ENCODE measurements around the gene ARSD. TPM values are rescaled to one million over a fixed set of nuclear protein-coding genes. Genes with fewer than 3 reads are reported as not detected.
"Not testable (repeated sequence)": the region's sequence is repeated elsewhere in the genome, so short reads cannot be mapped to it uniquely, and the experiment has no call there.

ARSD gene
- total RNA-seq, 1 experiment from 2014 or later = 3.0 TPM

DNA sequence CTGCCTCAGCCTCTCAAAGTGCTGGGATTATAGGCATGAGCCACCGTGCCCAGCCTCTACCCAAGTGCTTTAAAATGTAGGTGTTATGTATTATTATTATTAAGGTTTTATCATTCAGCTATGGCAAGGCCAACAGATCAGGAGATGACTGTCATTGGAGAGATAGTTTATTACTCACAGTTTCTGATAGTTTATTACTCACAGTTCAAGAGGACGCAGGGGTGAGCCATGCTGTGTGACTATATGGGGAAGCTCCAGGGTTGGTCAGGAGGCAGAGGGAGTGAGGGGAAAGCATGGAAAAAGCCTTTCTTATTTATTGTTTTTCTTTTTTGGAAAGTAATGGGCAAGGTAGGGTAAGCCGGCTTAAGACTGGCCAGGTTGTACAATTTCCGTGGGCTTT, 25.4 kb upstream of the ARSD start:
- ATAC-seq (no peak), DNase-seq (ENCODE audit: low spot score) (no peak)
- ChIA-PET CTCF (no interaction called here), POLR2A (no interaction called here)
- no peaks in the 10 kb centered on the region; the same call in 1 of the 2 replicates for H3K4me1 Mint-ChIP-seq
- no peak overlapping the region for H3K4me3 Mint-ChIP-seq
- H3K9me3 Mint-ChIP-seq = no peaks in the 10 kb centered on the region
- no peak for TF ChIP-seq ZBTB21 (CRISPR knock-in tag; IDR thresholded peaks at IDR 0.05; ENCODE audit: borderline replicate concordance)
- TF ChIP-seq, protein P1, sequence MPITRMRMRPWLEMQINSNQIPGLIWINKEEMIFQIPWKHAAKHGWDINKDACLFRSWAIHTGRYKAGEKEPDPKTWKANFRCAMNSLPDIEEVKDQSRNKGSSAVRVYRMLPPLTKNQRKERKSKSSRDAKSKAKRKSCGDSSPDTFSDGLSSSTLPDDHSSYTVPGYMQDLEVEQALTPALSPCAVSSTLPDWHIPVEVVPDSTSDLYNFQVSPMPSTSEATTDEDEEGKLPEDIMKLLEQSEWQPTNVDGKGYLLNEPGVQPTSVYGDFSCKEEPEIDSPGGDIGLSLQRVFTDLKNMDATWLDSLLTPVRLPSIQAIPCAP (CRISPR knock-in tag; IDR thresholded peaks at IDR 0.05) = no peak
- TF ChIP-seq ZNF416 (CRISPR knock-in tag; IDR thresholded peaks at IDR 0.05) = no peak
- TF ChIP-seq, protein P2, sequence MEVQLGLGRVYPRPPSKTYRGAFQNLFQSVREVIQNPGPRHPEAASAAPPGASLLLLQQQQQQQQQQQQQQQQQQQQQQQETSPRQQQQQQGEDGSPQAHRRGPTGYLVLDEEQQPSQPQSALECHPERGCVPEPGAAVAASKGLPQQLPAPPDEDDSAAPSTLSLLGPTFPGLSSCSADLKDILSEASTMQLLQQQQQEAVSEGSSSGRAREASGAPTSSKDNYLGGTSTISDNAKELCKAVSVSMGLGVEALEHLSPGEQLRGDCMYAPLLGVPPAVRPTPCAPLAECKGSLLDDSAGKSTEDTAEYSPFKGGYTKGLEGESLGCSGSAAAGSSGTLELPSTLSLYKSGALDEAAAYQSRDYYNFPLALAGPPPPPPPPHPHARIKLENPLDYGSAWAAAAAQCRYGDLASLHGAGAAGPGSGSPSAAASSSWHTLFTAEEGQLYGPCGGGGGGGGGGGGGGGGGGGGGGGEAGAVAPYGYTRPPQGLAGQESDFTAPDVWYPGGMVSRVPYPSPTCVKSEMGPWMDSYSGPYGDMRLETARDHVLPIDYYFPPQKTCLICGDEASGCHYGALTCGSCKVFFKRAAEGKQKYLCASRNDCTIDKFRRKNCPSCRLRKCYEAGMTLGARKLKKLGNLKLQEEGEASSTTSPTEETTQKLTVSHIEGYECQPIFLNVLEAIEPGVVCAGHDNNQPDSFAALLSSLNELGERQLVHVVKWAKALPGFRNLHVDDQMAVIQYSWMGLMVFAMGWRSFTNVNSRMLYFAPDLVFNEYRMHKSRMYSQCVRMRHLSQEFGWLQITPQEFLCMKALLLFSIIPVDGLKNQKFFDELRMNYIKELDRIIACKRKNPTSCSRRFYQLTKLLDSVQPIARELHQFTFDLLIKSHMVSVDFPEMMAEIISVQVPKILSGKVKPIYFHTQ (CRISPR knock-in tag; IDR thresholded peaks at IDR 0.05) = no peak
- TF ChIP-seq TEAD1 (CRISPR knock-in tag; IDR thresholded peaks at IDR 0.05) = no peak
- no peak for TF ChIP-seq NR2C2 (CRISPR knock-in tag; IDR thresholded peaks at IDR 0.05)
- no peak for TF ChIP-seq ELF4 (CRISPR knock-in tag; IDR thresholded peaks at IDR 0.05; ENCODE audit: low read depth)
- TF ChIP-seq IRF2 (CRISPR knock-in tag; IDR thresholded peaks at IDR 0.05; ENCODE audit: borderline replicate concordance, low read depth) = no peak
- TF ChIP-seq, protein P3, sequence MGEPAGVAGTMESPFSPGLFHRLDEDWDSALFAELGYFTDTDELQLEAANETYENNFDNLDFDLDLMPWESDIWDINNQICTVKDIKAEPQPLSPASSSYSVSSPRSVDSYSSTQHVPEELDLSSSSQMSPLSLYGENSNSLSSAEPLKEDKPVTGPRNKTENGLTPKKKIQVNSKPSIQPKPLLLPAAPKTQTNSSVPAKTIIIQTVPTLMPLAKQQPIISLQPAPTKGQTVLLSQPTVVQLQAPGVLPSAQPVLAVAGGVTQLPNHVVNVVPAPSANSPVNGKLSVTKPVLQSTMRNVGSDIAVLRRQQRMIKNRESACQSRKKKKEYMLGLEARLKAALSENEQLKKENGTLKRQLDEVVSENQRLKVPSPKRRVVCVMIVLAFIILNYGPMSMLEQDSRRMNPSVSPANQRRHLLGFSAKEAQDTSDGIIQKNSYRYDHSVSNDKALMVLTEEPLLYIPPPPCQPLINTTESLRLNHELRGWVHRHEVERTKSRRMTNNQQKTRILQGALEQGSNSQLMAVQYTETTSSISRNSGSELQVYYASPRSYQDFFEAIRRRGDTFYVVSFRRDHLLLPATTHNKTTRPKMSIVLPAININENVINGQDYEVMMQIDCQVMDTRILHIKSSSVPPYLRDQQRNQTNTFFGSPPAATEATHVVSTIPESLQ (CRISPR knock-in tag; IDR thresholded peaks at IDR 0.05) = no peak
- TF ChIP-seq, protein P4, sequence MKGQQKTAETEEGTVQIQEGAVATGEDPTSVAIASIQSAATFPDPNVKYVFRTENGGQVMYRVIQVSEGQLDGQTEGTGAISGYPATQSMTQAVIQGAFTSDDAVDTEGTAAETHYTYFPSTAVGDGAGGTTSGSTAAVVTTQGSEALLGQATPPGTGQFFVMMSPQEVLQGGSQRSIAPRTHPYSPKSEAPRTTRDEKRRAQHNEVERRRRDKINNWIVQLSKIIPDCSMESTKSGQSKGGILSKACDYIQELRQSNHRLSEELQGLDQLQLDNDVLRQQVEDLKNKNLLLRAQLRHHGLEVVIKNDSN (CRISPR knock-in tag; IDR thresholded peaks at IDR 0.05) = no peak
- TF ChIP-seq, protein P5, sequence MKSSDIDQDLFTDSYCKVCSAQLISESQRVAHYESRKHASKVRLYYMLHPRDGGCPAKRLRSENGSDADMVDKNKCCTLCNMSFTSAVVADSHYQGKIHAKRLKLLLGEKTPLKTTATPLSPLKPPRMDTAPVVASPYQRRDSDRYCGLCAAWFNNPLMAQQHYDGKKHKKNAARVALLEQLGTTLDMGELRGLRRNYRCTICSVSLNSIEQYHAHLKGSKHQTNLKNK (CRISPR knock-in tag; IDR thresholded peaks at IDR 0.05) = no peak
- TF ChIP-seq CREM (CRISPR knock-in tag; IDR thresholded peaks at IDR 0.05) = no peak
- H3K27ac Mint-ChIP-seq = no peak overlapping the region
- peaks cover 23% of the 10 kb centered on the region for H3K36me3 Mint-ChIP-seq
- H3K27me3 Mint-ChIP-seq (ENCODE audit: low read depth) = no peaks in the 10 kb centered on the region

DNA sequence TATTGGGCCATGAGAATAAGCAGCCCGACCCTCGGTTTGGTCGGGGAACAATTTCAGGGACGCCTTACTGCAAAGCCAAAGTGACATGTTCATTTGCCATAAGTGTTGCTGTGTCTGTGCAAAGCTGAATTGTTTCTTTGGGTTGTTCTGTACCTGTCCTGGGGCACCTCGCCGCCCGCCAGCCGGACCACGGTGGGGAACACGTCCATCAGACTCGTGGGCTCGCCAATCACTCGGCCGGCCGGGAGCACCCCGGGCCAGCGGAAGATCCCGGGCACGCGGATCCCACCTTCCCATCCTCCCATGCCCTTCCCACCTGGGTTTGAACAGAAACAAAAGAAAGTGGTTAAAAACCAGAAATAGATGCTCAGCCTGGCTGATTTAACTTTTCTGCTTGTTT, 8.8 kb upstream of the ARSD start:
- CTCF ChIA-PET; H3K4me1 Mint-ChIP-seq; H3K27me3 Mint-ChIP-seq (ENCODE audit: low read depth); POLR2A ChIA-PET; H3K9me3 Mint-ChIP-seq; ATAC-seq; H3K27ac Mint-ChIP-seq; H3K4me3 Mint-ChIP-seq; DNase-seq (ENCODE audit: low spot score): not testable (repeated sequence)
- peaks cover 14% of the 10 kb centered on the region for H3K36me3 Mint-ChIP-seq

DNA sequence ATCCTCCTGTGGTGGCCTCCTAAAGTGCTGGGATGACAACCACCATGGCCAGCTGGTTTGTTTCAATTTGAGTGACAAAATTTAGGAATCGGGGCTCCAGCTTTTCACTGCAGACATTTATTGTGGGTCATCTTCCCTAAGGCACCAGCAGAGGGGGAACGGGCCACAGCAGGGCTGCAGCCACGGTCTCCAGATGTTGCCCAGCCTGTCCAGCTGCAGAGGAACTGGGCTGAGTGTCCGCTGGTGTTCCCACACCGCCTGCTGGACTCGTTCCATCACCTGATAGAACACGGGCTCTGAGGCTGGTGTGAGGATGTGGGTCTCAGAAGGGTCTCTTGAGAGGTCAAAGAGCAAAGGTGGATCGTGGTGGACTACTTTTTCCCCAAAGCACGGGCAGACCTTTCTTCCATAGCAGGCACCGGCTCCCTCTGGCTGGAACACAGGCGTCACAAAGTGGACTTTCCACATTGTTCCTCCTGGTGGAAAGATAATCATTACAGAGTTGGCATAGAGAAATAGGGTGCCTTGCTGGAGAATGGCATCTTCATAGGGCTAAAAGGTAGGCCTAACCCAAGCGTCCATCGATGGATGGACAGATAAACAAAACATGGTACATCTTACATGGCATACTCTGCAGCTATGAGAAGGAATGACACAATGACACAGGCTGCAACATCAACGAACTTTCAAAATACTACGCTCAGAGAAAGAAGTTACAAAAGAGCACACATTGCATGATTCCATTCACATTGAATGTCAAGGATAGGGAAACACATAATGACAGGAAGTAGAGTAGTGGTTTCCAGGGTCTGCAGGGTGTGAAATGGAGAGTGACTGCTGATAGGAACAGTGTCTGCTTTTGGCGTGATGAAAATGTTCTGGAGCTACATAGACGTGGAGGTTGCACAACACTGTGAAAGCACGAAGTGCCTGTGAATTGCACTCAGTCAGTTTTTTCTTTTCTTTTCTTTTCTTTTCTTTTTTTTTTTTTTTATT, 5.9 kb upstream of the ARSD start:
- CTCF ChIA-PET = no interaction called here
- no peaks in the 10 kb centered on the region for H3K27me3 Mint-ChIP-seq (ENCODE audit: low read depth)
- TF ChIP-seq JAZF1 (CRISPR knock-in tag; IDR thresholded peaks at IDR 0.05) (no peak), JUN (CRISPR knock-in tag; IDR thresholded peaks at IDR 0.05) (no peak), OVOL2 (CRISPR knock-in tag; IDR thresholded peaks at IDR 0.05; ENCODE audit: borderline replicate concordance) (no peak)
- TF ChIP-seq, protein P6, sequence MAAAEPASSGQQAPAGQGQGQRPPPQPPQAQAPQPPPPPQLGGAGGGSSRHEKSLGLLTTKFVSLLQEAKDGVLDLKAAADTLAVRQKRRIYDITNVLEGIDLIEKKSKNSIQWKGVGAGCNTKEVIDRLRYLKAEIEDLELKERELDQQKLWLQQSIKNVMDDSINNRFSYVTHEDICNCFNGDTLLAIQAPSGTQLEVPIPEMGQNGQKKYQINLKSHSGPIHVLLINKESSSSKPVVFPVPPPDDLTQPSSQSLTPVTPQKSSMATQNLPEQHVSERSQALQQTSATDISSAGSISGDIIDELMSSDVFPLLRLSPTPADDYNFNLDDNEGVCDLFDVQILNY (CRISPR knock-in tag; IDR thresholded peaks at IDR 0.05) = no peak
- TF ChIP-seq, protein P7, sequence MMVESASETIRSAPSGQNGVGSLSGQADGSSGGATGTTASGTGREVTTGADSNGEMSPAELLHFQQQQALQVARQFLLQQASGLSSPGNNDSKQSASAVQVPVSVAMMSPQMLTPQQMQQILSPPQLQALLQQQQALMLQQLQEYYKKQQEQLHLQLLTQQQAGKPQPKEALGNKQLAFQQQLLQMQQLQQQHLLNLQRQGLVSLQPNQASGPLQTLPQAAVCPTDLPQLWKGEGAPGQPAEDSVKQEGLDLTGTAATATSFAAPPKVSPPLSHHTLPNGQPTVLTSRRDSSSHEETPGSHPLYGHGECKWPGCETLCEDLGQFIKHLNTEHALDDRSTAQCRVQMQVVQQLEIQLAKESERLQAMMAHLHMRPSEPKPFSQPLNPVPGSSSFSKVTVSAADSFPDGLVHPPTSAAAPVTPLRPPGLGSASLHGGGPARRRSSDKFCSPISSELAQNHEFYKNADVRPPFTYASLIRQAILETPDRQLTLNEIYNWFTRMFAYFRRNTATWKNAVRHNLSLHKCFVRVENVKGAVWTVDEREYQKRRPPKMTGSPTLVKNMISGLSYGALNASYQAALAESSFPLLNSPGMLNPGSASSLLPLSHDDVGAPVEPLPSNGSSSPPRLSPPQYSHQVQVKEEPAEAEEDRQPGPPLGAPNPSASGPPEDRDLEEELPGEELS (CRISPR knock-in tag; IDR thresholded peaks at IDR 0.05) = no peak
- TF ChIP-seq, protein P8, sequence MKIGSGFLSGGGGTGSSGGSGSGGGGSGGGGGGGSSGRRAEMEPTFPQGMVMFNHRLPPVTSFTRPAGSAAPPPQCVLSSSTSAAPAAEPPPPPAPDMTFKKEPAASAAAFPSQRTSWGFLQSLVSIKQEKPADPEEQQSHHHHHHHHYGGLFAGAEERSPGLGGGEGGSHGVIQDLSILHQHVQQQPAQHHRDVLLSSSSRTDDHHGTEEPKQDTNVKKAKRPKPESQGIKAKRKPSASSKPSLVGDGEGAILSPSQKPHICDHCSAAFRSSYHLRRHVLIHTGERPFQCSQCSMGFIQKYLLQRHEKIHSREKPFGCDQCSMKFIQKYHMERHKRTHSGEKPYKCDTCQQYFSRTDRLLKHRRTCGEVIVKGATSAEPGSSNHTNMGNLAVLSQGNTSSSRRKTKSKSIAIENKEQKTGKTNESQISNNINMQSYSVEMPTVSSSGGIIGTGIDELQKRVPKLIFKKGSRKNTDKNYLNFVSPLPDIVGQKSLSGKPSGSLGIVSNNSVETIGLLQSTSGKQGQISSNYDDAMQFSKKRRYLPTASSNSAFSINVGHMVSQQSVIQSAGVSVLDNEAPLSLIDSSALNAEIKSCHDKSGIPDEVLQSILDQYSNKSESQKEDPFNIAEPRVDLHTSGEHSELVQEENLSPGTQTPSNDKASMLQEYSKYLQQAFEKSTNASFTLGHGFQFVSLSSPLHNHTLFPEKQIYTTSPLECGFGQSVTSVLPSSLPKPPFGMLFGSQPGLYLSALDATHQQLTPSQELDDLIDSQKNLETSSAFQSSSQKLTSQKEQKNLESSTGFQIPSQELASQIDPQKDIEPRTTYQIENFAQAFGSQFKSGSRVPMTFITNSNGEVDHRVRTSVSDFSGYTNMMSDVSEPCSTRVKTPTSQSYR (CRISPR knock-in tag; IDR thresholded peaks at IDR 0.05) = no peak

More for the DNA sequence above, 5.9 kb upstream of the ARSD start:
- no peaks in the 10 kb centered on the region; the same call in 1 of the 2 replicates for H3K9me3 Mint-ChIP-seq
- H3K36me3 Mint-ChIP-seq = peaks cover 18% of the 10 kb centered on the region
- DNase-seq (ENCODE audit: low spot score) (no peak), ATAC-seq (no peak)
- no peak overlapping the region for H3K4me3 Mint-ChIP-seq
- POLR2A ChIA-PET = no interaction called here
- no peak overlapping the region; the same call in 1 of the 2 replicates for H3K27ac Mint-ChIP-seq
- H3K4me1 Mint-ChIP-seq = peaks cover 30% of the 10 kb centered on the region
